ENCODE measurements around the gene CDH16. TPM values are rescaled to one million over a fixed set of nuclear protein-coding genes. Genes with fewer than 3 reads are reported as not detected.

CDH16 gene
- total and polyA plus RNA-seq, 2 donors = 0.05 to 0.78 TPM

GRCh38 chr16:66863707-66864106 lies 55.0 kb downstream of the CDH16 start:
- no peak overlapping the region for H3K27ac ChIP-seq (ENCODE audit: low read depth in 1 of 2, low read length in 1 of 2)
- H3K4me3 ChIP-seq (ENCODE audit: low read length in 2 of 2) = no peak overlapping the region
- H3K27me3 ChIP-seq (ENCODE audit: control insufficient read depth in 2 of 2, insufficient read depth in 1 of 2, low read length in 1 of 2) = no peaks in the 10 kb centered on the region
- H3K9me3 ChIP-seq (ENCODE audit: control insufficient read depth in 2 of 2, insufficient read depth in 1 of 2, low read length in 1 of 2) = no peaks in the 10 kb centered on the region
- H3K4me1 ChIP-seq (ENCODE audit: control insufficient read depth in 2 of 2, insufficient read depth in 2 of 2, low read length in 2 of 2) = no peaks in the 10 kb centered on the region
- DNase-seq (ENCODE audit: low read depth in 6 of 9, low spot score in 9 of 9) = no peak
- H3K36me3 ChIP-seq (ENCODE audit: control insufficient read depth in 2 of 2, insufficient read depth in 2 of 2, low read length in 1 of 2) = no peaks in the 10 kb centered on the region

GRCh38 chr16:66862023-66862520 lies 56.6 kb downstream of the CDH16 start:
- 97% methylated on average over 8 of the region's 8 CpGs for WGBS
- Histone ChIP-seq H3K4me3 (ENCODE audit: low read length in 2 of 2) (no peak overlapping the region), H3K9me3 (ENCODE audit: control insufficient read depth in 2 of 2, insufficient read depth in 1 of 2, low read length in 1 of 2) (no peaks in the 10 kb centered on the region), H3K27ac (ENCODE audit: low read depth in 1 of 2, low read length in 1 of 2) (no peak overlapping the region), H3K36me3 (ENCODE audit: control insufficient read depth in 2 of 2, insufficient read depth in 2 of 2, low read length in 1 of 2) (no peaks in the 10 kb centered on the region), H3K4me1 (ENCODE audit: control insufficient read depth in 2 of 2, insufficient read depth in 2 of 2, low read length in 2 of 2) (no peaks in the 10 kb centered on the region), H3K27me3 (ENCODE audit: control insufficient read depth in 2 of 2, insufficient read depth in 1 of 2, low read length in 1 of 2) (no peaks in the 10 kb centered on the region)
- no peak for DNase-seq (ENCODE audit: low read depth in 6 of 9, low spot score in 9 of 9)

- H3K27ac ChIP-seq (ENCODE audit: low read depth in 1 of 2, low read length in 1 of 2) = no peak overlapping the region
- H3K36me3 ChIP-seq (ENCODE audit: control insufficient read depth in 2 of 2, insufficient read depth in 2 of 2, low read length in 1 of 2) = no peaks in the 10 kb centered on the region
- no peaks in the 10 kb centered on the region for H3K9me3 ChIP-seq (ENCODE audit: control insufficient read depth in 2 of 2, insufficient read depth in 1 of 2, low read length in 1 of 2)
- no peak for DNase-seq (ENCODE audit: low read depth in 6 of 9, low spot score in 9 of 9)
- no peaks in the 10 kb centered on the region for H3K4me1 ChIP-seq (ENCODE audit: control insufficient read depth in 2 of 2, insufficient read depth in 2 of 2, low read length in 2 of 2)
- H3K27me3 ChIP-seq (ENCODE audit: control insufficient read depth in 2 of 2, insufficient read depth in 1 of 2, low read length in 1 of 2) = no peaks in the 10 kb centered on the region
- H3K4me3 ChIP-seq (ENCODE audit: low read length in 2 of 2) = no peak overlapping the region
- 99% methylated on average over 3 of the region's 3 CpGs for WGBS
Observed at GRCh38 chr16:66859397-66860068, 59.2 kb downstream of the CDH16 start.

- no peaks in the 10 kb centered on the region for H3K9me3 ChIP-seq (ENCODE audit: control insufficient read depth in 2 of 2, insufficient read depth in 1 of 2, low read length in 1 of 2)
- 88% methylated on average over 4 of the region's 4 CpGs for WGBS
- no peaks in the 10 kb centered on the region for H3K4me1 ChIP-seq (ENCODE audit: control insufficient read depth in 2 of 2, insufficient read depth in 2 of 2, low read length in 2 of 2)
- H3K36me3 ChIP-seq (ENCODE audit: control insufficient read depth in 2 of 2, insufficient read depth in 2 of 2, low read length in 1 of 2) = no peaks in the 10 kb centered on the region
- no peak overlapping the region for H3K4me3 ChIP-seq (ENCODE audit: low read length in 2 of 2)
- peaks cover 0 to under 1% of the 10 kb centered on the region in 2 donors for H3K27me3 ChIP-seq (ENCODE audit: control insufficient read depth in 2 of 2, insufficient read depth in 1 of 2, low read length in 1 of 2)
- H3K27ac ChIP-seq (ENCODE audit: low read depth in 1 of 2, low read length in 1 of 2) = no peak overlapping the region
- DNase-seq (ENCODE audit: low read depth in 6 of 9, low spot score in 9 of 9) = no peak
Observed at GRCh38 chr16:66858740-66859396, 59.8 kb downstream of the CDH16 start.

Other genes with a start within 250 kb of the CDH16 start
- 2.2 TPM for gene CMTM4, start 222.1 kb downstream of the CDH16 start, total RNA-seq
- 3.4 TPM for gene CMTM4, start 222.1 kb downstream of the CDH16 start, polyA plus RNA-seq
- gene DYNC1LI2, start 167.3 kb downstream of the CDH16 start, total RNA-seq = 24.1 TPM
- gene DYNC1LI2, start 167.3 kb downstream of the CDH16 start, polyA plus RNA-seq = 44.9 TPM
- gene TERB1, start 117.3 kb downstream of the CDH16 start, total RNA-seq = 0.09 TPM
- gene TERB1, start 117.3 kb downstream of the CDH16 start, polyA plus RNA-seq = 0.07 TPM
- gene NAE1, start 87.9 kb downstream of the CDH16 start, total RNA-seq = 70.4 TPM
- gene NAE1, start 87.9 kb downstream of the CDH16 start, polyA plus RNA-seq = 55.3 TPM
- gene CA7, start 74.5 kb downstream of the CDH16 start, total RNA-seq = 0.19 TPM
- gene CA7, start 74.5 kb downstream of the CDH16 start, polyA plus RNA-seq = 0.80 TPM
- 2.5 TPM for gene PDP2, start 38.4 kb downstream of the CDH16 start, total RNA-seq
- 2.8 TPM for gene PDP2, start 38.4 kb downstream of the CDH16 start, polyA plus RNA-seq
- 0.85 TPM for gene RRAD, start 6.7 kb upstream of the CDH16 start, total RNA-seq
- 13.3 TPM for gene RRAD, start 6.7 kb upstream of the CDH16 start, polyA plus RNA-seq
- 118 TPM for gene CIAO2B, start 15.5 kb upstream of the CDH16 start, total RNA-seq
- 141 TPM for gene CIAO2B, start 15.5 kb upstream of the CDH16 start, polyA plus RNA-seq
- gene CES2, start 16.6 kb upstream of the CDH16 start, total RNA-seq = 15.8 TPM
- gene CES2, start 16.6 kb upstream of the CDH16 start, polyA plus RNA-seq = 16.7 TPM
- gene CES3, start 42.4 kb upstream of the CDH16 start, total RNA-seq = 0.09 TPM
- gene CES3, start 42.4 kb upstream of the CDH16 start, polyA plus RNA-seq = 0.32 TPM
- gene CES4A, start 69.7 kb upstream of the CDH16 start, total RNA-seq = 2.1 TPM
- gene CES4A, start 69.7 kb upstream of the CDH16 start, polyA plus RNA-seq = 14.6 TPM
- gene CBFB, start 110.3 kb upstream of the CDH16 start, total RNA-seq = 54.3 TPM
- 49.4 TPM for gene CBFB, start 110.3 kb upstream of the CDH16 start, polyA plus RNA-seq
- gene PHAF1, start 191.1 kb upstream of the CDH16 start, total RNA-seq = 7.7 TPM
- gene PHAF1, start 191.1 kb upstream of the CDH16 start, polyA plus RNA-seq = 12.0 TPM
- 1.3 TPM for gene B3GNT9, start 232.1 kb upstream of the CDH16 start, total RNA-seq
- gene B3GNT9, start 232.1 kb upstream of the CDH16 start, polyA plus RNA-seq = 3.2 TPM
- gene TRADD, start 241.0 kb upstream of the CDH16 start, total RNA-seq = 12.5 TPM
- 33.9 TPM for gene TRADD, start 241.0 kb upstream of the CDH16 start, polyA plus RNA-seq
- gene FBXL8, start 241.1 kb upstream of the CDH16 start, total RNA-seq = 2.0 TPM
- 12.0 TPM for gene FBXL8, start 241.1 kb upstream of the CDH16 start, polyA plus RNA-seq
- 4.1 TPM for gene HSF4, start 245.9 kb upstream of the CDH16 start, total RNA-seq
- gene HSF4, start 245.9 kb upstream of the CDH16 start, polyA plus RNA-seq = 50.8 TPM

Data from thymus (tissue), 11 donors.